K562 (cell line): ENCODE data around the gene EIF2AK2. TPM values are rescaled to one million over a fixed set of nuclear protein-coding genes. Genes with fewer than 3 reads are reported as not detected.

Experiments used
- CEBPG ChIP-seq, 3 experiments: fragments of 200-800 bp in 1 of 3; sonication (Bioruptor generic) in 1 of 3; sonication (generic) in 1 of 3; formaldehyde crosslinking in 1 of 3; IDR thresholded peaks in 2 of 3; conservative IDR thresholded peaks in 1 of 3; 2 replicates each; pipeline versions ENCODE4 v1.6.1 to v1.8.0; 2016 to 2022; ENCODE audit warnings: missing compliant biosample characterization in 2 of 3, missing genetic modification characterization in 2 of 3, mild to moderate bottlenecking in 1 of 3, missing genetic modification reagents in 1 of 3
- CTCF ChIP-seq, 3 experiments: IDR thresholded peaks in 2 of 3; conservative IDR thresholded peaks in 1 of 3; 2 replicates each; pipeline ENCODE4 v1.5.1; 2011 to 2012; ENCODE audit warnings: low read length in 3 of 3, mild to moderate bottlenecking in 3 of 3, control low read depth in 2 of 3, improper control_type of control experiment in 1 of 3, inconsistent platforms in 1 of 3, low read depth in 1 of 3, mixed read lengths in 1 of 3, moderate library complexity in 1 of 3; ENCODE audit not compliant: insufficient read depth in 2 of 3
- FOSL1 ChIP-seq: fragments of 200-800 bp; sonication (Bioruptor generic); conservative IDR thresholded peaks from 2 replicates; pipeline ENCODE4 v1.6.1; 2016; ENCODE audit warnings: missing genetic modification characterization, missing compliant biosample characterization
- NFRKB ChIP-seq: fragments of 450-650 bp; IDR thresholded peaks from 2 replicates; pipeline ENCODE4 v1.6.1; 2016; ENCODE audit warnings: low read depth
- PATZ1 ChIP-seq: fragments of 250-450 bp; sonication (Bioruptor Pico); IDR thresholded peaks from 2 replicates; pipeline ENCODE4 v1.5.0; 2020; ENCODE audit warnings: mild to moderate bottlenecking, borderline replicate concordance
- PHF8 ChIP-seq: fragments of 200-600 bp; sonication (generic); IDR thresholded peaks from 2 replicates; pipeline ENCODE4 v1.6.1; 2012; ENCODE audit warnings: mixed run types, mild to moderate bottlenecking, inconsistent platforms, low read length, moderate library complexity, borderline replicate concordance
- RREB1 ChIP-seq: fragments of 250-450 bp; sonication (Bioruptor Pico); IDR thresholded peaks from 2 replicates; pipeline ENCODE4 v1.4.0; 2020
- SPI1 ChIP-seq: IDR thresholded peaks from 2 replicates; pipeline ENCODE4 v1.6.1; 2011; ENCODE audit warnings: low read depth, low read length, control low read depth, borderline replicate concordance
- polyA plus RNA-seq, 8 experiments: library from polyadenylated mRNA; depleted of rRNA in 4 of 8; stranded (reverse) in 5 of 8; unstranded in 3 of 8; fragments of >200 nt; fragmentation: Nextera tagmentation in 2 of 8; fragmentation: Illumina TruSeq in 1 of 8; extraction: Ambion mirVana in 2 of 8; extraction: Trizol in 1 of 8; gene quantifications; 2 replicates each; pipeline versions ENCODE4 v1.2.1 to v1.2.3, GENCODE V29; 2011 to 2014; ENCODE audit warnings: inconsistent platforms in 1 of 8, missing spikeins in 1 of 8
- total RNA-seq, 7 experiments: library from RNA; depleted of rRNA in 6 of 7; stranded (reverse); fragments of >200 nt in 6 of 7; fragmentation: Illumina TruSeq in 2 of 7; extraction: Trizol in 2 of 7; gene quantifications; 2 replicates each; pipeline versions ENCODE4 v1.2.1 to v1.2.3, GENCODE V29; 2011 to 2021; ENCODE audit warnings: low replicate concordance in 1 of 7

EIF2AK2 gene
- total and polyA plus RNA-seq, 9 of the 15 experiments (the other 6 are each of a cell fraction or from before 2014, with no cell fraction given) = 3.8 to 19.5 (median 13.3) TPM

DNA sequence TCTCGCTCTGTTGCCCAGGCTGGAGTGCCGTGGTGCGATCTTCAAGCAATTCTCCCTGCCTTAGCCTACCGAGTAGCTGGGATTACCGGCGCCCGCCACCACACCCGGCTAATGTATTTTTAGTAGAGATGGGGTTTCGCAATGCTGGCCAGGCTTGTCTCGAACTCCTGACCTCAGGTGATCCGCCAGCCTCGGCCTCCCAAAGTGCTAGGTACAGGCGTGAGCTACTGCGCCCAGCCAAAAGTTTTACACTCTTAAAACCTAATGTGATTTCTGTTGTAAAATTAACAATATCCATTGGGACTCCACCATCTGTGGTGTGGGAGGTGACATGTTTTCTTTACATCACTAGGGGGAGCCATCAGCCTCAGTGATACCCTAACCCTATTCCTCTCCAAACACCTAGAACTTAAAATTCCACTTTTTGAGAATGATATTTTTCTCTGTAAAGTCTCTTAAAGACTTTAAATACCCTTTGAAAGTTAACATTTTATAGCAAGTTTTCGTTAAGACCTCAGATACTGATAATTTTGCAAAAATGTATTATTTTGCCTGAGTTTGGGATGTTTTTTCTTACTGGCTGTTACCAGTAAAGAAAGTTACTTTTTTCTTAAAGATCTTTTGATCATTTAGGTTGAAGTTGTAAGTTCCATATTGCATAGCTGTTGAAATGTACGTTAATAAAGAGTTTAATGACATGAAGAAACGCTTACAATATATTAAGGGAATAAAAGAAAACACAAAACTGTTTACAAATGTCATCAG is 11.6 kb upstream of the EIF2AK2 start (continued):
- TF ChIP-seq PATZ1 (CRISPR knock-in tag) = no peak
- TF ChIP-seq CEBPG (CRISPR knock-in tag; IDR thresholded peaks at IDR 0.05) = no peak
- TF ChIP-seq CEBPG (tag; conservative IDR thresholded peaks at IDR 0.05 in 1 of 2, IDR thresholded peaks at IDR 0.05 in 1 of 2) = peak; percentile 9 to 84; a peak in 3 of 4 replicates
- TF ChIP-seq SPI1 = no peak
- no peak for TF ChIP-seq RREB1 (CRISPR knock-in tag)
- TF ChIP-seq FOSL1 (tag) = no peak
- TF ChIP-seq PHF8 = no peak
- TF ChIP-seq CTCF (IDR thresholded peaks at IDR 0.05 in 2 of 3, conservative IDR thresholded peaks at IDR 0.05 in 1 of 3; ENCODE audit: insufficient read depth in 2 of 3, low read depth in 1 of 3, low read length in 3 of 3) = peak; percentile 52 to 80 (median 77)
- no peak for TF ChIP-seq NFRKB
